ENCODE data around the gene TLX2.

TLX2 gene

DNA sequence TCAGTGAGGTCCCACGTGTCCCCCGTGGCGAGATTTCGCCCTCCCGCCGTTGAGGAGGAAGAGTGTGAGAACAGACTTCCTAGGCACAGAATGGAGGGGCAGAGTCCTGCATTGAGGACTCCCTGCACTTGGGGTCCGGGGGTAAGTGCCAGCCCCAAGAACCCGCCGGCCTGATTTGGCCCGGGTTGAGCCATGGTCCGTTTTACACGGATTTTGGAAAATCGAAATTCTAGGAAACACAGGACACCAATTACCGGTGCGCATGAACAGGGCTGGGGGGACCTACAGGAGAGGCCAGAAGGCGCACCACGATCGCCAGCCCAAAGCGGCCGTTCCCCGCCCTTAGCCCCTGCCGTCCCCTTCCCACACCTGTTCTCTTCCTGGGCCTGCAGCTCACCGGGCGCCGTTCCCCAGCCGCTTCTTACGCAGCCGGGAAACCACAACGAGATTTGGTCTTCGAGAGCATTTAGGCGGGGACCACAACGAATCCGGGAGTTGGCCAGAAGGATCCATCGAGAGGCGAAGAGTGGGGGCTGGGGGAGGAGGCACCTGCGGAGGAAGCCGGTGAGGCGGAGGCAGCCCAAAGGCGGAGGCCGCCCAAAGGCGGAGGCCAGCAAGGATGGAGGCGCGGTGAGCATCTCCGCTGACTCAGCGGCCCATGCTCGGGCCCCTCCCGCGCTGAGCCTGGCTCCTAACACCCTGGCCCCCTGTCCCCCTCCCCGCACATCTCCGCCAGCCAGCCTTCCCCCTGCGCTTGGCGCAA is 464 bp upstream of the TLX2 start:
- no peak for DNase-seq

- no peak for DNase-seq
These were observed 1.2 kb downstream of the TLX2 start for GRCh38 chr2:74515271-74515980.

DNA sequence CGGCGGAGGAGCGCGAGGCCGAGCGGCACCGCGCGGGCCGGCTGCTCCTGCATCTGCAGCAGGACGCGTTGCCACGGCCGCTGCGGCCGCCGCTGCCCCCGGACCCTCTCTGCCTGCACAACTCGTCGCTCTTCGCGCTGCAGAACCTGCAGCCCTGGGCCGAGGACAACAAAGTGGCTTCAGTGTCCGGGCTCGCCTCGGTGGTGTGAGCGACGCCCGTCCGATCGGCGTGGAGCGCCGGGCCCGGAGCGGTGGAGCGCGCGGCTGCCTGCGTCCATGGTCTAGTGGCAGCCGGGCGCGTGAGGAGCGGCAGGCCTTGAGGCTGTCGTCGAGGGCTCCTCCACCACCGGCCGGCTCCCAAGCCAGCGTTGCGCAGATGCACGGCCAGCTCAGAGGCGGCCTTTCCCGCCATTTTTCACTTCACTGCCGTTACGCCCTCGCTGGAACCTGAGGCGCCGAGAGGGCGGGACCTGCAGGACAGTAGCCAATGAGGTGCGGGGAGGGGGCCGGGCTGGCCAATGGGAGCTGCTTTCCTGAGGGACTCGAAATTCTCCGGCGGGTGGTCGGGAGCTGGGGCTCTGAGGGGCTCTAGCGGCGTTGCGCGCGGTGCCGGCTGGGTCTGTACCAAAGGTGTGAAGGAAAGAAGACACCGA is 1.9 kb downstream of the TLX2 start:
- DNase-seq: no peak

GRCh38 chr2:74516650-74517049 is 2.4 kb downstream of the TLX2 start:
- no peak for DNase-seq

DNA sequence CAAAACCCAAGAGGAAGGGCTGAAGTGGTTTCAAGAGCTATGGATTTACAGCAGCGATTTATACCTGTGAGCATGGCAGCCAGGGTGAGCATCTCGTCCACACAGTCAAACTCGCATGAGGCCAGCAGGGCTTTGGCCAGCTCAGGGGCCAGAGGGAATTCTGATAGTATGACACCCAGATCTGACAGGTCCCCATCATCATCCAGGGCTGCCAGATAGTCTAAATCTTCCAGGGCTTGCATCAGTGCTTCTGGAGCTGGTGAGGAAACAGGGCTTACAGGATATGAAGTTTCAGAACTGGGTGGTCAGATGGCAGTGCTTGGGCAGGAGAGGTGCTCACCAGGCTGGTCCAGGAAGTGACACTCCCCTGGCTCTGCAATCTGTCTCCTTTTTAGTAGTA is 8.3 kb downstream of the TLX2 start:
- no peak for DNase-seq

DNA sequence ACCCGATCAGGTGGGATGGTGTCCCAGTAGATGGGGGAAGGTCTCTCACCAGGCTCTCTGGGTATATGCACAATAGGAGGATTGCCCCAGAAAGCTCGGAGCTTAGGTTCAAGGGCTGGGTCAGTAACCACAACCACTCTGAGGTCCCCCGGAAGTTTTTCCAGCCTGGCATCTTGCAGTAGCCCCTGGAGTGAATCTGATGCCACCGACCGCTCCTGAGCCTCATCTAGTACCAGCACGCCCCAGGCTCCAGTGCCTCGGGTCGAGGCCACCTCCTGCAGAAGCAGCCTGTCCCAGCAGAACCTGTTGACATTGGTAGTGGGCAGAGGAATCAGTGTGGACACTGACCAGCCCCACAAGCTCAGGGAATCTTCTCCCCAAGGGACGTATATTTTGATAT is 9.8 kb downstream of the TLX2 start:
- no peak for DNase-seq

- DNase-seq: no peak
These were observed 10.9 kb downstream of the TLX2 start for GRCh38 chr2:74524955-74525716.

DNA sequence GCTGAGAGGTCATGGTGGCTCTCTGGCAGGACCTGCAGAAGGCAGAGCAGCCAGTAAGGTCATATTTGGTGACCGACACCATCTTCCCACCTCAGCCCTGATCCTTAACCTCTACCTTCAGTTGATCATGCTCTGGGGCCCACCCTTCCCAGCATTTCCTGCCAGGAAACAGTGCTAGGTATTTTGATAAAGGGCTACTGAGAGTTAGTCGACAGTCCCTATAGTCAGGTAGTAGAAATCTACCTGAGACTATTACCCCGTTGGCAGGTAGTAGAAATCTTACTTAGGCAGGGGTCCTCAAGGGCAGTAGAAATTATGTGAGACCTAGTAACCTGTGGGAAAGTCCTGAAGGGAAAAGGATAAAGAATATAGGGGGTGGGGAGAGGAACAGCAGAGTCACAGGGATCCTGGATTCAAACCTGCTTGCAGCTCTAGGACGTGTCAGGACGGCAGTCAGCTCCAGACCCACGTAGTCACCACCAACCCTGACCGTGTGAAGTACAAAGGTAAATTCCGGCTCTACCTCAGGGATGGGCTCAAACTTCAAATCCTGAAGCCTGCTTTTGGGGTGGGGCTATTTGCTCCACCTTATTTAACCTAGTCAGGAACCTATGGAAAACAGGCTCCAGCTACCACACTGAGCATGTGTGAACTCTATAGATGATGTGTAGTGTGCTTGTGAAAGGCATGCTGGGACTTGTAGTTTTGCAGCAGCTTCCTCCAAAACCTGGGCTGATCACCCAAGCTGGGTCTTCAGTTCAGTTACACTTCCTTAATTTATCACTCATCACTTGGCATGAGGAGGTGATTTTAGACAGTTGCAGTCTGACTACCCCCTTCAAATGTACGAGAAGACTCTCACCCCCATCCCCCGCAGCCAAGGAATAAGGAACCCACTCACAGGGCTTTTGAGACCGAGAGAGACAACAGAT is 11.7 kb downstream of the TLX2 start, which contains the start of gene DQX1:
TSS of gene DQX1 (minus strand) at position 515 of the 932 bp plus-strand sequence. CDS start at position 13, 502 bp downstream.
- DNase-seq: peak; percentile 35 to 56

- no peak for DNase-seq
These were observed 12.5 kb downstream of the TLX2 start for GRCh38 chr2:74526649-74527230.

DNA sequence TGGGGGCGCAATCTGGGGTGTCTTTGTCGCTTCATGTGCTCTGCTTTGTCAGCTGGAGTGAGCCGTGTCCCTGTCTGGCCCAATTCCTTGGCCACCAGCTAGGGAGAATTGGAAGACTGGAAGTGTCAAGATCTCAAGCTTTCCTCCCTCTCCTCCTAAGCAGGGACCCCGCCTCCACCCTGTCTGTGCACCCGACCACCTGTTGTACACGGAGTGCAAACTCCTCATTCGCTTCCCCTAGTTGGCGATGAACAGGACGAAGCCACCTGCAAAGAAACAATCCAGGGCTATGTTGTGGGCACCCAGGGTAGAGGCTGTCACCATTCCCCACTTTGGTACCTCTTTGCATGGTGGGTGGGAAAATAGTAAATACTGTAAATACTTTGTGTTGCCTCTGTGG is 13.5 kb downstream of the TLX2 start:
- no peak for DNase-seq

DNA sequence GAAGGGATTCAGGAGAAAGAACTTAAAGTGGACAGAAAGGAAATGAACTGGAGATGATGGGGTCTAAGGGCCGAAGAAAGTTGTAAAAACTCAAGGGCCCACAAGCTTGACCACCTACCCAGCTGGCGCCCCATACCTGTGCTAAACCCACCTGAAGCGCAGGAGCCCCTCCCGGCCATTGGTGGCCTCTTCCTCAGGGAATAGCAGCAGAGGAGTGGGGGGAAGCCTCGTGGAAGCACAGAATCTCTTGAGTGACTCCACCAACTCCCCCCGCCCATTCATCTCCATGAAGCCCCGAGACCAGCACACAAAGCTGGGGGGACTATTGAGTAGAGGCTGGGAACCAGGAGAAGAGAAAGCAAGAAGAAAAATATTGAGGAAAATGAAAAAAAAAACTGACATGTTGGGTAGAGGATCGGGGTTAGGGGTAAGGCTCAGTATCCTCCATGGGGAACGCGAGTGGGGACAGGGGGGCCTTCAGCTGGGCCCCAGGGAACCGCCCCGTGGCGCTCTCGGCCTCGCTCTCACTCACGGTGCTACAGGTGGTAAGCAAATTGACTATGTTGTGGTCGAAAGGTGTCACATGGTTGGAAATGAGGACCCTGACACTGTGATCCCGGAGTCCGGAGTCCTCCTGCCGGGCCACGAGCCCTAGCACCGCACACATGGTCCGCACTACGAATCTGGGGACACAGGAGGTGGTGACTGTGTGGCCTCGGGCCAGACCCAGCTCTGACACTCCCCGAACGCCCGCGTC is 14.5 kb downstream of the TLX2 start:
- no peak for DNase-seq

DNA sequence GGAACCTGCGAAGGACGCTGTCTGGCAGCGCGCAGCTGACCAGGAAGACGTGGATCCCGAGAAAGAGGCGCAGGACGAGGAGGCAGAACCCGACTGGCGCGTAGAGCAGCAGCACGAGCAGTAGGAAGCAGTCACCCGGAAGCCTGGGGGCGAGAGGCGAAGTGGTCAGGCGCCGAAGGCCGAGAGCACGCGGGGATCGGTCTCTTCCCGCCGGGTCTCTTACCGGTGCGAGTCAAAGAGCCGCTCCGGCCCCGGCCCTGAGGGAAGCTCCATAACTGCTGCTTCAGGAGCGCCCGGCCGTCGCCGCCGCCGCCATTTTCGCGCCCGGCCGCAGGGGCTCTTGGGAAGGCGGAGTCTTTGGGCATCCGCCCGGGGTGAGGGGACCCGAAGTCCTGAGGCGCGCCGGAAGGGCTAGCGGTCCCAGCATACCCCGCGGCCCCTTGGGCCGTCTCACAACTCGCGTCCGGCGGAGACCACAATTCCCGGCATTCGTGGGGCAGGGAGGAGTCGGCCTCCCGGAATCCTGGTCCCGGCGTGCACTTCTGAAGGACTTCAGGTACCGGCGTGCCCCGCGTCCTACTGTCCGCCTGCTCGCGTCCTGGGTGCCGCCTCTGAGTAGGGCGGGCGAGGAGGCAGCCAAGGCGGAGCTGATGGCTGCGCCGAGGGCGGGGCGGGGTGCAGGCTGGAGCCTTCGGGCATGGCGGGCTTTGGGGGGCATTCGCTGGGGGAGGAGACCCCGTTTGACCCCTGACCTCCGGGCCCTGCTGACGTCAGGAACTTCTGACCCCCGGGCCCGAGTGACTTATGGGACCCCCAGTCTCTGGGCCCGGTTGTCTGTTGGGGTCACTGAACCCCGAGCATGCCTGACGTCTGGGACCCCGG is 15.3 kb downstream of the TLX2 start, which contains the start of the genes AUP1 and HTRA2:
TSS of gene AUP1 (minus strand) at position 350 of the 882 bp plus-strand sequence. CDS start at position 273, 77 bp downstream.
TSS of gene HTRA2 (plus strand) at position 577 of the 882 bp plus-strand sequence. CDS start at position 651, 74 bp downstream.
- DNase-seq: peak; percentile 98 to 99

GRCh38 chr2:74530239-74531187 is 16.3 kb downstream of the TLX2 start:
- DNase-seq: peak in 1 of 2 experiments; percentile 39

- DNase-seq: no peak
These were observed 17.4 kb downstream of the TLX2 start for GRCh38 chr2:74531666-74532065.

DNA sequence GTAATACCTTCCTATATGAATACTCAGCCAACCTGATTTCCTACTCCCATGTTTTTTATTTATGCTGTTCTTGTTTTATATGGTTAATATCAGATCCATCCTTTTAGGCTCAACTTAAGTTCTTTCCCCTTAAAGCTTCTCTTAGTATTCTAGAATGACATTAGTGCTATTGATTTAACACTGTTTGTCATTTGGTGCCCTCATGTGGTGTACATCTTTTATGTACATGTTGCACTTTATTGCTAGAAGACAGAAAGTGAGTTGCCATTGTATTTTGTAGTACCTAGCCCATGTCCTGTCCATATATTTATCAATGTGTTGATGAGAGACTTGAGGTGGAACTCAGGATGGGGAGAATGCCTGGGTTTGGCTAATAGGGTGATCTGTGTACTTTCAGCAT is 18.0 kb downstream of the TLX2 start:
- peak; percentile 64 to 69 for DNase-seq

DNA sequence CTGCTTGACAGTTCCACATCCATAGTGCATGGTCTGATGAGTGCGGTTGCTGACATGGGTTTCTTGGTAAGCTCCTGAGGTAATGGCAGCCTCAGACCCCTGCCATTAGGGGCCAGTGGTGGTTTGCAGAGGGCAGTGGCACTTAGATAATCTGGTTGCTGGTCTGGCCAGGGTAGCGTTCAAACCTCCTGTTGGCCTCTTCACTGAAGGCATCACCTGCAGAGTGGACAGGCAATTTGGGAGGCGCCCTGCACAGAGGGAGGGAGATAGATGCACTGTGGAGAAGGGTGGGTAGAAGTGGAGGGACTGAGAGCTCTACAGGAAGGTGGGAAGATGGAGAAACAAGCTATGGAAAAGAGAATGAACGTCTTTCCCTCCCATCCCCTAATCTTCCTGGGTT is 19.2 kb downstream of the TLX2 start:
- no peak for DNase-seq

DNA sequence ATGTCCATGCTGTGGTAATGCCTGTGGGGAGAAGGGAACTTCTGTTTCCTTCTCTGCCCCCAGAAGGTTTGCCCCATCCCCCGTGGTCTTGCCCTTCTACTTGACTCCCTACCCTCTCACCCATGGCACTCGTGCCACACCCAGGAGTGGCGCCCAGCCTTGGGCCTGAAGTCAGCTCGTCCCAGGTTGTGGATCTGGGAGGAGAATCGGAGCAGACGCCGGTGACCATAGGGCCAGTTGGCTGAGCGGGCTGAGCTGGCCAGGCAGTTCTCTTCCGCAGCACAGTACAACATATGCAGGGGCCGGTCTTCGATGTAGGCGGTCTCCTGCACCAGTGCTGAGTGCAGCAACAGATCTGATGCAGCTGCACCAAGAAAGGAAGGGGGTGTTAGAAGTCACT is 20.2 kb downstream of the TLX2 start:
- no peak for DNase-seq

- DNase-seq: no peak
These were observed 21.3 kb downstream of the TLX2 start for GRCh38 chr2:74535440-74535965.

All from AML-193 (cell line).